Panc1 (cell line): ENCODE measurements around the gene CBX4.

ENCODE experiments used
- POLR2AphosphoS5 ChIP-seq: IDR thresholded peaks from 2 replicates; pipeline ENCODE4 v1.6.1; 2012; ENCODE audit warnings: mild to moderate bottlenecking, low read depth, low read length, moderate library complexity
- TF ChIP-seq, protein P1 (sequence below): fragments of 450-650 bp; IDR thresholded peaks from 2 replicates; pipeline ENCODE4 v1.5.1; 2017; ENCODE audit warnings: mild to moderate bottlenecking

- TF ChIP-seq, protein P1, sequence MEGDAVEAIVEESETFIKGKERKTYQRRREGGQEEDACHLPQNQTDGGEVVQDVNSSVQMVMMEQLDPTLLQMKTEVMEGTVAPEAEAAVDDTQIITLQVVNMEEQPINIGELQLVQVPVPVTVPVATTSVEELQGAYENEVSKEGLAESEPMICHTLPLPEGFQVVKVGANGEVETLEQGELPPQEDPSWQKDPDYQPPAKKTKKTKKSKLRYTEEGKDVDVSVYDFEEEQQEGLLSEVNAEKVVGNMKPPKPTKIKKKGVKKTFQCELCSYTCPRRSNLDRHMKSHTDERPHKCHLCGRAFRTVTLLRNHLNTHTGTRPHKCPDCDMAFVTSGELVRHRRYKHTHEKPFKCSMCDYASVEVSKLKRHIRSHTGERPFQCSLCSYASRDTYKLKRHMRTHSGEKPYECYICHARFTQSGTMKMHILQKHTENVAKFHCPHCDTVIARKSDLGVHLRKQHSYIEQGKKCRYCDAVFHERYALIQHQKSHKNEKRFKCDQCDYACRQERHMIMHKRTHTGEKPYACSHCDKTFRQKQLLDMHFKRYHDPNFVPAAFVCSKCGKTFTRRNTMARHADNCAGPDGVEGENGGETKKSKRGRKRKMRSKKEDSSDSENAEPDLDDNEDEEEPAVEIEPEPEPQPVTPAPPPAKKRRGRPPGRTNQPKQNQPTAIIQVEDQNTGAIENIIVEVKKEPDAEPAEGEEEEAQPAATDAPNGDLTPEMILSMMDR, result no peak
- TF ChIP-seq POLR2AphosphoS5, result no peak
Observed at GRCh38 chr17:79785900-79786810, 53.1 kb downstream of the CBX4 start.
